ENCODE measurements around the gene SLIT3.

SLIT3 gene

GRCh38 chr5:168859471-168859870, 441.5 kb downstream of the SLIT3 start:
- no peak overlapping the region for H3K27ac ChIP-seq (replicated peaks)
- H3K27me3 ChIP-seq (ENCODE audit: insufficient read depth, poor library complexity, severe bottlenecking), result no peaks in the 10 kb centered on the region
- TF ChIP-seq POLR2AphosphoS5 (IDR thresholded peaks at IDR 0.05; ENCODE audit: low read depth), result no peak
- no peak for TF ChIP-seq CTCF (IDR thresholded peaks at IDR 0.05; ENCODE audit: insufficient read depth, low read length)
- no peak for TF ChIP-seq GABPA (IDR thresholded peaks at IDR 0.05; ENCODE audit: low read depth)
- TF ChIP-seq REST (IDR thresholded peaks at IDR 0.05; ENCODE audit: insufficient replicate concordance, low read depth), result no peak
- TF ChIP-seq SPI1 (IDR thresholded peaks at IDR 0.05; ENCODE audit: borderline replicate concordance, low read depth), result no peak
- DNase-seq (ENCODE audit: low read depth in 1 of 2, low spot score in 1 of 2), result no peak
- H3K4me3 ChIP-seq (replicated peaks; ENCODE audit: insufficient read depth, low read length), result no peak overlapping the region

GRCh38 chr5:168858994-168859393, 441.9 kb downstream of the SLIT3 start:
- Histone ChIP-seq H3K27me3 (ENCODE audit: insufficient read depth, poor library complexity, severe bottlenecking) (no peaks in the 10 kb centered on the region), H3K4me3 (replicated peaks; ENCODE audit: insufficient read depth, low read length) (no peak overlapping the region), H3K27ac (replicated peaks) (no peak overlapping the region)
- no peak for DNase-seq (ENCODE audit: low read depth in 1 of 2, low spot score in 1 of 2)
- TF ChIP-seq GABPA (IDR thresholded peaks at IDR 0.05; ENCODE audit: low read depth) (no peak), POLR2AphosphoS5 (IDR thresholded peaks at IDR 0.05; ENCODE audit: low read depth) (no peak), CTCF (IDR thresholded peaks at IDR 0.05; ENCODE audit: insufficient read depth, low read length) (no peak), SPI1 (IDR thresholded peaks at IDR 0.05; ENCODE audit: borderline replicate concordance, low read depth) (no peak), REST (IDR thresholded peaks at IDR 0.05; ENCODE audit: insufficient replicate concordance, low read depth) (no peak)

GRCh38 chr5:168858371-168858770, 442.6 kb downstream of the SLIT3 start:
- Histone ChIP-seq H3K27ac (replicated peaks) (no peak overlapping the region), H3K4me3 (replicated peaks; ENCODE audit: insufficient read depth, low read length) (no peak overlapping the region), H3K27me3 (ENCODE audit: insufficient read depth, poor library complexity, severe bottlenecking) (peaks cover 2% of the 10 kb centered on the region)
- no peak for TF ChIP-seq POLR2AphosphoS5 (IDR thresholded peaks at IDR 0.05; ENCODE audit: low read depth)
- TF ChIP-seq GABPA (IDR thresholded peaks at IDR 0.05; ENCODE audit: low read depth), result no peak
- TF ChIP-seq SPI1 (IDR thresholded peaks at IDR 0.05; ENCODE audit: borderline replicate concordance, low read depth), result no peak
- no peak for TF ChIP-seq REST (IDR thresholded peaks at IDR 0.05; ENCODE audit: insufficient replicate concordance, low read depth)
- no peak for TF ChIP-seq CTCF (IDR thresholded peaks at IDR 0.05; ENCODE audit: insufficient read depth, low read length)
- DNase-seq (ENCODE audit: low read depth in 1 of 2, low spot score in 1 of 2), result no peak
